Thyroid gland (tissue), 4 donors: ENCODE results near the gene EBI3.
"Not testable (repeated sequence)": the region's sequence is repeated elsewhere in the genome, so short reads cannot be mapped to it uniquely, and the experiment has no call there.

Source experiments
- CTCF ChIP-seq, 6 experiments: fragments of 200-600 bp in 3 of 6; fragments of 450-650 bp in 3 of 6; sonication (generic) in 3 of 6; IDR thresholded peaks; one replicate each; pipeline ENCODE4 v1.5.1; 2016 to 2019; ENCODE audit warnings: antibody characterized with exemption in 6 of 6, mild to moderate bottlenecking in 2 of 6, inconsistent platforms in 1 of 6, moderate library complexity in 1 of 6
- POLR2A ChIP-seq, 2 donors: fragments of 450-650 bp; IDR thresholded peaks; one replicate each; pipeline ENCODE4 v1.6.1; 2017; ENCODE audit warnings: antibody characterized with exemption in 2 of 2, mild to moderate bottlenecking in 2 of 2, moderate library complexity in 1 of 2

GRCh38 chr19:4218523-4218922 lies 10.8 kb upstream of the EBI3 start:
- not testable (repeated sequence) for TF ChIP-seq POLR2A, CTCF (IDR thresholded peaks at IDR 0.05)
